CD4-positive, CD25-positive, alpha-beta regulatory T cell (primary cell): ENCODE measurements around the gene CCDC12. TPM values are rescaled to one million over a fixed set of nuclear protein-coding genes. Genes with fewer than 3 reads are reported as not detected.

Experiments
- ATAC-seq, 2 donors: fragments of 150-1000 bp; cut with Tn5 transposase; one replicate each; pipeline ENCODE4 v1.10.0; 2021; ENCODE audit warnings: low read depth in 2 of 2, moderate number of reproducible peaks in 2 of 2, moderate library complexity in 1 of 2
- DNase-seq, 3 donors: peaks; one replicate each; pipeline versions ENCODE4 v3.0.0 to v3.0.0-alpha.2; 2012 to 2022; ENCODE audit warnings: mixed read lengths in 1 of 3
- H3K27ac ChIP-seq: one replicate; pipeline ENCODE4 v1.7.0; 2013; ENCODE audit warnings: mild to moderate bottlenecking, low read length; ENCODE audit not compliant: insufficient read depth, poor library complexity, severe bottlenecking
- H3K27me3 ChIP-seq: one replicate; pipeline ENCODE4 v1.7.0; 2013; ENCODE audit warnings: low read length; ENCODE audit not compliant: control insufficient read depth, insufficient read depth
- H3K36me3 ChIP-seq: one replicate; pipeline ENCODE4 v1.7.0; 2013; ENCODE audit warnings: mild to moderate bottlenecking, low read length, moderate library complexity; ENCODE audit not compliant: control insufficient read depth, insufficient read depth
- H3K4me1 ChIP-seq: 2 replicates; pipeline ENCODE4 v1.7.0; 2013; ENCODE audit warnings: mild to moderate bottlenecking, low read length; ENCODE audit not compliant: insufficient read depth, control insufficient read depth, poor library complexity, severe bottlenecking
- H3K4me3 ChIP-seq: one replicate; pipeline ENCODE4 v1.7.0; 2013; ENCODE audit warnings: low read depth, mild to moderate bottlenecking, low read length, moderate library complexity
- H3K9me3 ChIP-seq, 2 experiments: 1 replicate in 1 of 2; 2 replicates in 1 of 2; pipeline ENCODE4 v1.7.0; 2013; ENCODE audit warnings: low read length in 2 of 2, mild to moderate bottlenecking in 1 of 2, moderate library complexity in 1 of 2; ENCODE audit not compliant: control insufficient read depth in 2 of 2
- H3K27ac Mint-ChIP-seq, 3 donors: one replicate each; pipeline ENCODE4 v1.8.0; 2020 to 2022; ENCODE audit warnings: mild to moderate bottlenecking in 3 of 3, mixed read lengths in 3 of 3, moderate library complexity in 2 of 3
- H3K27me3 Mint-ChIP-seq: one replicate; pipeline ENCODE4 v1.8.0; 2022; ENCODE audit warnings: mild to moderate bottlenecking, mixed read lengths
- H3K36me3 Mint-ChIP-seq: one replicate; pipeline ENCODE4 v1.8.0; 2020; ENCODE audit warnings: mixed read lengths
- H3K4me1 Mint-ChIP-seq, 4 donors: one replicate each; pipeline ENCODE4 v1.8.0; 2020 to 2022; ENCODE audit warnings: mixed read lengths in 4 of 4, mild to moderate bottlenecking in 1 of 4
- H3K4me3 Mint-ChIP-seq, 4 donors: one replicate each; pipeline ENCODE4 v1.8.0; 2020 to 2022; ENCODE audit warnings: mild to moderate bottlenecking in 4 of 4, mixed read lengths in 4 of 4, moderate library complexity in 3 of 4
- H3K9me3 Mint-ChIP-seq, 7 donors: one replicate each; pipeline ENCODE4 v1.8.0; 2020 to 2022; ENCODE audit warnings: mixed read lengths in 7 of 7, mild to moderate bottlenecking in 3 of 7, moderate library complexity in 2 of 7
- polyA plus RNA-seq, 4 donors: library from polyadenylated mRNA; unstranded; fragments of 300-500 nt; fragmentation: Illumina TruSeq; gene quantifications; one replicate each; pipeline ENCODE4 v1.2.3, GENCODE V29; 2021
- total RNA-seq: library from RNA; stranded (reverse); gene quantifications from one replicate; pipeline ENCODE4 v1.2.3, GENCODE V29; 2022

Gene CCDC12
- total and polyA plus RNA-seq, 5 donors from 2014 or later: 71.8 to 116 (median 104) TPM

DNA sequence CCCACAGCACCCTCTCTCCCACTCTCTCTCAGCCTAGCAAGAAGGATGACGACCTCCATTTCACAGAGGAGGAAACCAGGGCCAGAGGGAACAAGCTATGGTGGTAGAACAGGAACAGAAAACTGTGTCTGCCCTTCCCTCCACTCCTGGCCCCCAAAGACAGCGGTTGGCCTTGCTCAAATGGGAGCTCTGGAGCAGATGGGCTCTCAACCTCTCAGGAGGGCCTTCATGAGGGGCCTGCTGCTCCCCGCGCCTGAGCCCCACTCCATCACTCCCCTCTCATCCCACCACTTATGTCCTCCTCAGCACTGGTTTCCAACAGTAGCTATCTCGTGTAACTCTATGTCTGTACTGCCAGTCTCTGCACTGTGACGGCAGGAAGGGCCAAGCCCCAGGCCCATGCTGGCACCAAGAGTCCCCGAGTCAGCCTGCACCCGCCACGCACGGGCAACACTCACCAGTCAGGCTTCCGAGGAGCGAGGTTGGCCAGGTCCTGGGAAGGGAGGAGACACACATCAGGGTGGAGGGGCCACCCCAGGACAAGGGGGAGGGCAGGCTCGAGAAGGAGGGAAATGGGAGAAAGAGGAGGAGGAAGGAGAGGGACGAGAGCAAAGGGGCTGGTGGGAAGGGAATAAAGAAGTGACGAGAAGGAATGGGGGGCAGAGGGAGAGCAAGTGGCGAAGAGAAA, 53.5 kb downstream of the CCDC12 start:
- Histone ChIP-seq H3K27ac (no peak overlapping the region), H3K36me3 (peaks cover 77% of the 10 kb centered on the region), H3K4me1 (peaks cover 22% of the 10 kb centered on the region), H3K4me3 (no peak overlapping the region), H3K9me3 (no peaks in the 10 kb centered on the region), H3K27me3 (no peaks in the 10 kb centered on the region)
- H3K27ac Mint-ChIP-seq: peak overlapping the region in 1 of 3 donors; percentile 34
- no peaks in the 10 kb centered on the region for H3K27me3 Mint-ChIP-seq
- H3K4me3 Mint-ChIP-seq: no peak overlapping the region
- H3K36me3 Mint-ChIP-seq: peaks cover 38% of the 10 kb centered on the region
- H3K9me3 Mint-ChIP-seq: peaks cover 0 to 1% (median 0%) of the 10 kb centered on the region in 7 donors
- peaks cover 5 to 20% (median 12%) of the 10 kb centered on the region in 4 donors for H3K4me1 Mint-ChIP-seq
- DNase-seq (no peak), ATAC-seq (no peak)

DNA sequence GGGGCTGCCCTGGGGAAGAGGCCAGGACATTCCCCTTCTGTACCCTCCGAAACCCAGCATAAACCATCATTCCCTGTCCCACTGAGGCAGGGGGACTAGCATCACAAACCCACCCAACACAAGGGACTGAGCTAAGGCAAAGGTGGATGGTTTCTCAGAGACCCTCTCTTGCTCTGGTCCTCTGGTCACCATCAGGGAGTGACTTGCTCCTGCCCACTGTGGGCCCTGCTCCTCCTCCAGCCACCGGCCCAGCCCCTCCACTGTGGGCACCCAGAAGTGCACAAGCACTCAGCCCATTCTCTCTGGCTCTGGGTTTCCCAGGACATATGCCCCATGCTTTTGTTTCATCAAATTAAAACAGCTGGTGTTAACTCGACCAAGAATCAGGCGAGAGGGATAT, 54.1 kb downstream of the CCDC12 start:
- Histone ChIP-seq H3K27me3 (no peaks in the 10 kb centered on the region), H3K27ac (no peak overlapping the region), H3K9me3 (no peaks in the 10 kb centered on the region), H3K4me3 (no peak overlapping the region), H3K36me3 (peaks cover 82% of the 10 kb centered on the region), H3K4me1 (peaks cover 16% of the 10 kb centered on the region)
- H3K27ac Mint-ChIP-seq: peak overlapping the region in 1 of 3 donors; percentile 34
- ATAC-seq (no peak), DNase-seq (no peak)
- H3K9me3 Mint-ChIP-seq: peaks cover 0 to 1% (median 0%) of the 10 kb centered on the region in 7 donors
- peaks cover 42% of the 10 kb centered on the region for H3K36me3 Mint-ChIP-seq
- H3K27me3 Mint-ChIP-seq: no peaks in the 10 kb centered on the region
- no peak overlapping the region for H3K4me3 Mint-ChIP-seq
- H3K4me1 Mint-ChIP-seq: peaks cover 6 to 15% (median 8%) of the 10 kb centered on the region in 4 donors

DNA sequence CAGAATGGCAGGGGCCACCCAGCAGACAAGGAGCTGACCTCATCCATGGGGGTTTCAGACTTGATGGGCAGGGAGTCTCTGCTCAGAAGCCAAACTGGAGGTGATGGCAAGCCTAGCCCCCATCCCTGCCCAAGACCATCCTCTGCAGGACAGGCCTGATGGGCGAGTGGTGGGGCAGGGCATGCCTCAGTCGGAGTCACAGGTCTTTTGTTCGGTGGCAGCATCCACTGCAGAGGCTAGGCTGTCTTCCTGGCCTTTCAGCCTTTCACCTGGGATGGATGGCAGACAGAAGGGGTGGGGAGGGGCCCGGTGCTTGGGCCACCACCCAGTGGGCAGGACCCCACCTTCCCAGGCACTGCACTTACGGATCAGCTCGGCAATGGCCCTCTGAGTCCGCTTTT, 54.7 kb downstream of the CCDC12 start:
- H3K27me3 Mint-ChIP-seq: no peaks in the 10 kb centered on the region
- Histone ChIP-seq H3K4me3 (no peak overlapping the region), H3K9me3 (no peaks in the 10 kb centered on the region), H3K4me1 (peaks cover 10% of the 10 kb centered on the region), H3K27me3 (no peaks in the 10 kb centered on the region), H3K36me3 (peaks cover 84% of the 10 kb centered on the region), H3K27ac (no peak overlapping the region)
- peaks cover 42% of the 10 kb centered on the region for H3K36me3 Mint-ChIP-seq
- no peak for ATAC-seq
- no peak for DNase-seq
- peak overlapping the region in 1 of 3 donors; percentile 46 for H3K27ac Mint-ChIP-seq
- H3K4me3 Mint-ChIP-seq: no peak overlapping the region
- peaks cover 0 to 1% (median 0%) of the 10 kb centered on the region in 7 donors for H3K9me3 Mint-ChIP-seq
- H3K4me1 Mint-ChIP-seq: peaks cover 2 to 9% (median 6%) of the 10 kb centered on the region in 4 donors

DNA sequence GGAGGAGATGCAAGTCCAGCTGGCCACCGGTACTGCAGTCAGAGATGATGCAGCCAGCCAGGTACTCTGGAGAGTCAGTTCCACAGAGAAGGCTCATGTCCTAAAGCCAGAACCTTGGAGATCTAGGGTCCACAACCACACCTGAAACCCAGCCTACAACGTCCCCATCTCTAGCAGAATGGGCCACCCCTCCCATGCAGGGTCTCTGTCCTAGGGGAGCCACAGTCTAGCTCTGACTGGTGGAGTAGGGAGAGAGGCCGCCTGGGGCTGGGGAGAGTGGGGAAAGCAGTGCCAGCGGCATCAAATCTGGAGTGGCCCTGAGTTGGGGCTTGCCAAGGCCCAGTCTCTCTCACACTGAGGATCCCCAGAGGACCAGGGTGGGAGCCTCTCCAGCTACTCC, 55.5 kb downstream of the CCDC12 start:
- no peak overlapping the region for H3K4me3 ChIP-seq
- Mint-ChIP-seq H3K27me3 (no peaks in the 10 kb centered on the region), H3K27ac (peak overlapping the region in 1 of 3 donors; percentile 46), H3K36me3 (peaks cover 42% of the 10 kb centered on the region), H3K9me3 (peaks cover 0 to 1% (median 0%) of the 10 kb centered on the region in 7 donors), H3K4me3 (no peak overlapping the region), H3K4me1 (peaks cover 0 to 9% (median 2%) of the 10 kb centered on the region in 4 donors)
- DNase-seq (no peak), ATAC-seq (no peak)
- peaks cover 83% of the 10 kb centered on the region for H3K36me3 ChIP-seq
- peaks cover 2% of the 10 kb centered on the region for H3K4me1 ChIP-seq
- no peaks in the 10 kb centered on the region for H3K27me3 ChIP-seq
- no peaks in the 10 kb centered on the region for H3K9me3 ChIP-seq
- H3K27ac ChIP-seq: no peak overlapping the region

DNA sequence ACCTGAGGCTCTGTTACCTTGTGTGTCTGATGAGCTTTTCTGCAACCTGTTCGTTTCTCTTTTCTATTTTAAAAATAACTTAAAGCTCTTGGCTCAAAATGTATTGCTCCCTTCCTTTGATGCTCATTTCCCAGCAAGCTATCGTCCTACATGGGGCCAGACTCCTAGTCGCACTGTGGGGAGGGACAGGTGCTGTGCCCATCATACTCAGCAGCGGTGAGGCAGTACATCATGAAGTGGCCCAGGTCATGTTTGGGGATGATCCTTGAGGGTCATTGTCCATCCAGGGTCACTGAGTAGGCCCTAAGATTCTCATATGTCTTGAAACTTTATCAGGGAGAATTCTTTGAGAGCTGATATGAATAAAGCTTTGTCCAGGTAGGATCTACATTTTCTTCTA, 57.9 kb downstream of the CCDC12 start:
- H3K27ac Mint-ChIP-seq: peak overlapping the region in 2 of 3 donors; percentile 24 to 47
- H3K4me3 ChIP-seq: no peak overlapping the region
- H3K9me3 ChIP-seq: no peaks in the 10 kb centered on the region
- H3K27ac ChIP-seq: no peak overlapping the region
- H3K4me3 Mint-ChIP-seq: no peak overlapping the region
- DNase-seq: no peak
- peaks cover 0 to 1% (median 0%) of the 10 kb centered on the region in 7 donors for H3K9me3 Mint-ChIP-seq
- H3K27me3 ChIP-seq: no peaks in the 10 kb centered on the region
- H3K36me3 Mint-ChIP-seq: peaks cover 42% of the 10 kb centered on the region
- no peaks in the 10 kb centered on the region for H3K27me3 Mint-ChIP-seq
- ATAC-seq: no peak
- H3K36me3 ChIP-seq: peaks cover 63% of the 10 kb centered on the region
- H3K4me1 Mint-ChIP-seq: peaks cover 2 to 14% (median 5%) of the 10 kb centered on the region in 4 donors
- no peaks in the 10 kb centered on the region for H3K4me1 ChIP-seq

DNA sequence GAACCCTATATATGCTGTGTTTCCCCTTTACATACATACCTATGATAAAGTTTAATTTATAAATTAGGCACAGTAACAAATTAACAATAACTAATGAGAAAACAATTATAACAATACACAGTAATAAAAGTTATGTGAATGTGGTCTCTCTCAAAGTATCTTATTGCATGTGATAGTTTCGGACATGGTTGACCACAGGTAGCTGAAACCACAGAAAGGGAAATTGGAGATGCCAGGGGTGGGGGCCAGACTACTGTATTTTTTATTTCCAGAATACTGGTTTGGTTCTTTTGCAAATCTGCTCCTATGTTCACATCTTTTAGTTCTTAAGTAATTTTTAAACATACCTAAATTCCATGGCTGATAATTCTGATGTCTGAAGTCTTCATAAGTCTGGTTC, 58.3 kb downstream of the CCDC12 start:
- H3K4me1 ChIP-seq: no peaks in the 10 kb centered on the region
- no peaks in the 10 kb centered on the region for H3K27me3 ChIP-seq
- H3K9me3 ChIP-seq: no peaks in the 10 kb centered on the region
- H3K36me3 Mint-ChIP-seq: peaks cover 39% of the 10 kb centered on the region
- DNase-seq: no peak
- H3K27ac ChIP-seq: no peak overlapping the region
- H3K4me3 ChIP-seq: no peak overlapping the region
- peaks cover 0 to 2% (median 0%) of the 10 kb centered on the region in 7 donors for H3K9me3 Mint-ChIP-seq
- ATAC-seq: no peak
- peaks cover 60% of the 10 kb centered on the region for H3K36me3 ChIP-seq
- no peaks in the 10 kb centered on the region for H3K27me3 Mint-ChIP-seq
- H3K4me3 Mint-ChIP-seq: no peak overlapping the region
- H3K27ac Mint-ChIP-seq: peak overlapping the region in 1 of 3 donors; percentile 24
- H3K4me1 Mint-ChIP-seq: peaks cover 6 to 16% (median 8%) of the 10 kb centered on the region in 4 donors

DNA sequence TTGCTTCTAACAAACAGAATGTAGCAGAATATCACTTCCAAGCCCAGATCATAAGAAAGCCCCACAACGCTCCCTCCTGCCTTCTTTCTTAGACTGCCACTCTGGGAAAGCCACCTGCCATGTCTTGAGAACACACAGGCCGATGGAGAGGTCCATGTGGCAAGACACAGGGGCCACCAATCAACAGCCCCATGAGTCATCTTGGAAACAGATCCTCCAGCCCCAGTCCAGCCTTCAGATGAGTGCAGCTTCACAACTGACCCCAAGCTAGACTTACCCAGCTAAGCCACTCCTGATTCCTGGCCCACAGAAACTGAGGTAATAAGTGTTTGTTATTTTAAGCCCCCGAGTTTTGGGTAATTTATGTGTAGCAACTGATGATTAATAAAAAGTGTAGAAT, 59.3 kb downstream of the CCDC12 start:
- Mint-ChIP-seq H3K27ac (peak overlapping the region in 1 of 3 donors; percentile 45), H3K36me3 (peaks cover 31% of the 10 kb centered on the region), H3K4me1 (peaks cover 6 to 18% (median 9%) of the 10 kb centered on the region in 4 donors), H3K9me3 (peaks cover 0 to 2% (median 0%) of the 10 kb centered on the region in 7 donors), H3K27me3 (no peaks in the 10 kb centered on the region), H3K4me3 (no peak overlapping the region)
- H3K27ac ChIP-seq: no peak overlapping the region
- H3K36me3 ChIP-seq: peaks cover 51% of the 10 kb centered on the region
- no peak overlapping the region for H3K4me3 ChIP-seq
- ATAC-seq (no peak), DNase-seq (no peak)
- no peaks in the 10 kb centered on the region for H3K27me3 ChIP-seq
- no peaks in the 10 kb centered on the region for H3K4me1 ChIP-seq
- no peaks in the 10 kb centered on the region for H3K9me3 ChIP-seq

DNA sequence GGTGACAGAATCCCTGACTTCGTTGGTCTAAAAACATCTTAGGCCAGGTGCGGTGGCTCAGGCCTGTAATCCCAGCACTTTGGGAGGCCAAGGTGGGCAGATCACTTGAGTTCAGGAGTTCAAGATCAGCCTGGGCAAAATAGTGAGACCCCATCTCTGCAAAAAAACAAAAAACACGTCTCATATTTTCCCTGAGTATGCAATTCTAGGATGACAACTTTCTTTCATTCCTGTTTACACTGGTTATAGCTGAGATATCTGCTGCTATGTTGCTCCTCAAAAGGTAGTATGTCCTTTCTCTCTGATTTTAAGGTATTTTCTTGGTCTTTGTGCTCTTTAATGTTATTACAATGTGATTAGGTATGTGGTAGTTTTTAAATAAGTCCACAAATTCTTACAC, 59.7 kb downstream of the CCDC12 start:
- peaks cover 6 to 18% (median 9%) of the 10 kb centered on the region in 4 donors for H3K4me1 Mint-ChIP-seq
- DNase-seq: no peak

More for the DNA sequence above, 59.7 kb downstream of the CCDC12 start:
- Histone ChIP-seq H3K9me3 (no peaks in the 10 kb centered on the region), H3K4me1 (no peaks in the 10 kb centered on the region), H3K36me3 (peaks cover 46% of the 10 kb centered on the region), H3K4me3 (no peak overlapping the region), H3K27me3 (no peaks in the 10 kb centered on the region), H3K27ac (no peak overlapping the region)
- peaks cover 31% of the 10 kb centered on the region for H3K36me3 Mint-ChIP-seq
- H3K27me3 Mint-ChIP-seq: no peaks in the 10 kb centered on the region
- H3K4me3 Mint-ChIP-seq: no peak overlapping the region
- peaks cover 0 to 2% (median 0%) of the 10 kb centered on the region in 7 donors for H3K9me3 Mint-ChIP-seq
- no peak for ATAC-seq
- H3K27ac Mint-ChIP-seq: peak overlapping the region in 1 of 3 donors; percentile 45
